K562 (cell line): ENCODE measurements around the gene ARHGDIB. TPM values are rescaled to one million over a fixed set of nuclear protein-coding genes. Genes with fewer than 3 reads are reported as not detected.
A peak's percentile ranks its signal among the peaks of the same experiment; 100 is the strongest.

Experiments used
- ATAC-seq: fragments of 200-7000 bp; cut with Tn5 transposase; 3 replicates; pipeline ENCODE4 v1.9.1; 2020; ENCODE audit warnings: moderate library complexity
- BruUV-seq: library from RNA; stranded (reverse); fragments of 400-500 nt; replicated peaks from 2 replicates; lab custom pipeline; 2021; lab: Mats Ljungman, UMichigan
- CTCF ChIA-PET: fragments of 300-600 bp; formaldehyde crosslinking; extraction: SDS; loops from one replicate; lab custom pipeline; 2021; ENCODE audit warnings: low intra/inter-chr PET ratio; lab: Yijun Ruan, JAX
- POLR2A ChIA-PET: fragments of 300-600, 350-650 bp; sonication (Branson Sonifier 250); formaldehyde crosslinking; extraction: SDS; loops from one replicate; lab custom pipeline; 2021; ENCODE audit warnings: antibody characterized with exemption, inconsistent platforms; lab: Yijun Ruan, JAX
- DNase-seq, 4 experiments: peaks; one replicate each; pipeline versions ENCODE4 v3.0.0 to v3.0.0-alpha.2; 2011 to 2018; ENCODE audit warnings: low spot score in 3 of 4, mixed read lengths in 3 of 4; ENCODE audit errors: extremely low read depth in 1 of 4
- FAIRE-seq: peaks from 2 replicates; lab custom pipeline; 2011; peaks lifted over from hg19 to GRCh38; lab: Jason Lieb, UNC
- H2AFZ ChIP-seq: 2 replicates; pipeline ENCODE4 v1.6.0; 2011; ENCODE audit warnings: low read depth, low read length, control low read depth, inconsistent platforms
- H3K27ac ChIP-seq: fragments of 200-600 bp; 3 replicates; pipeline ENCODE4 v1.8.0; 2011; ENCODE audit warnings: low read depth, mild to moderate bottlenecking, control low read depth, inconsistent platforms, low read length, moderate library complexity, mixed read lengths; ENCODE audit errors: extremely low read depth
- H3K27me3 ChIP-seq, 2 experiments: fragments of 300-600 bp in 1 of 2; 2 replicates in 1 of 2; 3 replicates in 1 of 2; pipeline versions ENCODE4 v1.6.0 to v1.8.0; 2011; ENCODE audit warnings: inconsistent platforms in 2 of 2, low read length in 2 of 2, mild to moderate bottlenecking in 1 of 2, mixed read lengths in 1 of 2, moderate library complexity in 1 of 2; ENCODE audit not compliant: control insufficient read depth in 2 of 2, insufficient read depth in 2 of 2
- H3K36me3 ChIP-seq: fragments of 300-600 bp; 3 replicates; pipeline ENCODE4 v1.8.0; 2011; ENCODE audit warnings: mild to moderate bottlenecking, low read length, inconsistent platforms; ENCODE audit not compliant: control insufficient read depth, insufficient read depth
- H3K4me1 ChIP-seq, 2 experiments: fragments of 200-600 bp in 1 of 2; replicated peaks in 1 of 2; 2 replicates in 1 of 2; 3 replicates in 1 of 2; pipeline versions ENCODE4 v1.5.1 to v1.8.0; 2011; ENCODE audit warnings: inconsistent platforms in 2 of 2, low read length in 2 of 2, mild to moderate bottlenecking in 1 of 2, mixed read lengths in 1 of 2, moderate library complexity in 1 of 2; ENCODE audit not compliant: control insufficient read depth in 2 of 2, insufficient read depth in 2 of 2
- H3K4me2 ChIP-seq: 2 replicates; pipeline ENCODE4 v1.6.1; 2011; ENCODE audit warnings: low read length, control low read depth, inconsistent platforms, mixed read lengths; ENCODE audit not compliant: insufficient read depth
- H3K4me3 ChIP-seq: fragments of 200-600 bp; sonication (generic), shearing (Covaris generic); 2 replicates; pipeline ENCODE4 v1.5.1; 2016; ENCODE audit warnings: control low read depth, inconsistent platforms
- H3K79me2 ChIP-seq: fragments of 200-600 bp; 3 replicates; pipeline ENCODE4 v1.8.0; 2011; ENCODE audit warnings: low read length, inconsistent platforms; ENCODE audit not compliant: control insufficient read depth, insufficient read depth
- H3K9ac ChIP-seq, 2 experiments: 2 replicates each; pipeline versions ENCODE4 v1.6.0 to v1.6.1; 2011; ENCODE audit warnings: low read depth in 2 of 2, low read length in 2 of 2, control low read depth in 1 of 2, inconsistent platforms in 1 of 2, mild to moderate bottlenecking in 1 of 2, mixed read lengths in 1 of 2; ENCODE audit not compliant: insufficient read depth in 1 of 2
- H3K9me1 ChIP-seq: one replicate; pipeline ENCODE4 v1.6.0; 2011; ENCODE audit warnings: inconsistent platforms, mild to moderate bottlenecking, low read length, moderate library complexity; ENCODE audit not compliant: control insufficient read depth, insufficient read depth
- H3K9me3 ChIP-seq: replicated peaks from 2 replicates; pipeline ENCODE4 v1.5.1; 2011; ENCODE audit warnings: low read depth, low read length, inconsistent platforms; ENCODE audit not compliant: control insufficient read depth, insufficient read depth
- H4K20me1 ChIP-seq: replicated peaks from 2 replicates; pipeline ENCODE4 v1.6.1; 2011; ENCODE audit warnings: low read length, inconsistent platforms, mixed read lengths; ENCODE audit not compliant: control insufficient read depth, insufficient read depth
- HNRNPL ChIP-seq: fragments of 200-400 bp; formaldehyde crosslinking; IDR thresholded peaks from 2 replicates; pipeline ENCODE4 v1.6.1; 2017; ENCODE audit warnings: low read depth, mild to moderate bottlenecking, low read length
- IRF9 ChIP-seq: fragments of 450-650 bp; IDR thresholded peaks from 2 replicates; pipeline ENCODE4 v1.6.1; 2016; ENCODE audit warnings: missing biosample characterization, missing genetic modification characterization
- KAT2B ChIP-seq: IDR thresholded peaks from one replicate; pipeline ENCODE4 v1.6.1; 2012; ENCODE audit warnings: low read depth, mild to moderate bottlenecking, control low read depth, inconsistent platforms, low read length, moderate library complexity
- NR1H2 ChIP-seq: sonication (generic); formaldehyde crosslinking; IDR thresholded peaks from 2 replicates; pipeline ENCODE4 v1.4.0; 2020; ENCODE audit warnings: mild to moderate bottlenecking, missing genetic modification reagents
- NRF1 ChIP-seq, 2 experiments: fragments of 450-650 bp; IDR thresholded peaks in 1 of 2; conservative IDR thresholded peaks in 1 of 2; 2 replicates each; pipeline ENCODE4 v1.6.1; 2014; ENCODE audit warnings: mild to moderate bottlenecking in 2 of 2
- SNIP1 ChIP-seq: fragments of 450-650 bp; IDR thresholded peaks from 2 replicates; pipeline ENCODE4 v1.7.1; 2017; ENCODE audit warnings: low read depth, mild to moderate bottlenecking
- TARDBP ChIP-seq: fragments of 450-650 bp; IDR thresholded peaks from 2 replicates; pipeline ENCODE4 v1.6.1; 2016
- TEAD1 ChIP-seq, 2 experiments: fragments of 450-650 bp in 1 of 2; sonication (generic) in 1 of 2; formaldehyde crosslinking; IDR thresholded peaks; 2 replicates each; pipeline versions ENCODE4 v1.4.0 to v1.8.0; 2020 to 2022; ENCODE audit warnings: mild to moderate bottlenecking in 2 of 2, missing genetic modification reagents in 1 of 2
- ZNF197 ChIP-seq: fragments of 200-800 bp; sonication (Bioruptor generic); IDR thresholded peaks from 2 replicates; pipeline ENCODE4 v1.6.1; 2016; ENCODE audit warnings: low read depth, missing genetic modification characterization, missing compliant biosample characterization
- ZNF384 ChIP-seq: IDR thresholded peaks from 2 replicates; pipeline ENCODE4 v1.6.1; 2012; ENCODE audit warnings: low read depth, low read length, improper control_type of control experiment
- WGBS: fragments of 100-300 bp; shearing (Covaris generic); methylation state at CpG from one replicate; pipeline ENCODE4 v1.1.6; 2016; ENCODE audit warnings: low coverage, mixed read lengths; ENCODE audit not compliant: insufficient coverage; ENCODE audit errors: missing lambda C conversion rate; 5-methylcytosine and 5-hydroxymethylcytosine counted together
- in situ Hi-C: fragments of 300-500 bp; cut with MboI; formaldehyde crosslinking; loops from 4 replicates; pipeline ENCODE4 v1.15.0; 2018; ENCODE audit warnings: inconsistent platforms, mixed read lengths
- intact Hi-C: fragments of 100-400 bp; cut with micrococcal nuclease; formaldehyde crosslinking; loops from 2 replicates; pipeline ENCODE4 v1.14.2; 2022
- polyA plus RNA-seq, 8 experiments: library from polyadenylated mRNA; depleted of rRNA in 4 of 8; stranded (reverse) in 5 of 8; unstranded in 3 of 8; fragments of >200 nt; fragmentation: Nextera tagmentation in 2 of 8; fragmentation: Illumina TruSeq in 1 of 8; extraction: Ambion mirVana in 2 of 8; extraction: Trizol in 1 of 8; gene quantifications; 2 replicates each; pipeline versions ENCODE4 v1.2.1 to v1.2.3, GENCODE V29; 2011 to 2014; ENCODE audit warnings: inconsistent platforms in 1 of 8, missing spikeins in 1 of 8
- total RNA-seq, 7 experiments: library from RNA; depleted of rRNA in 6 of 7; stranded (reverse); fragments of >200 nt in 6 of 7; fragmentation: Illumina TruSeq in 2 of 7; extraction: Trizol in 2 of 7; gene quantifications; 2 replicates each; pipeline versions ENCODE4 v1.2.1 to v1.2.3, GENCODE V29; 2011 to 2021; ENCODE audit warnings: low replicate concordance in 1 of 7
- TF ChIP-seq, protein P1 (sequence below): fragments of 250-450 bp; sonication (Bioruptor Pico); IDR thresholded peaks from 2 replicates; pipeline ENCODE4 v1.5.0; 2021

Gene ARHGDIB
- total and polyA plus RNA-seq, 9 of the 15 experiments (the other 6 are each of a cell fraction or from before 2014, with no cell fraction given) = 9.5 to 204 (median 116) TPM

- FAIRE-seq = no peak
- intact Hi-C loops = no loop called here
- 30% methylated on average over 9 of the region's 12 CpGs for whole genome bisulfite sequencing
These were observed 19.0 kb downstream of the ARHGDIB start for GRCh38 chr12:14942196-14942931.

More at GRCh38 chr12:14942196-14942931, 19.0 kb downstream of the ARHGDIB start:
- ChIA-PET POLR2A (no interaction called here), CTCF (no interaction called here)
- ATAC-seq (no peak), DNase-seq (no peak)
- no peaks in the 10 kb centered on the region for H3K9me3 ChIP-seq
- peaks cover 18% of the 10 kb centered on the region; the same call in 1 of the 3 replicates for H3K36me3 ChIP-seq
- no peaks in the 10 kb centered on the region for H3K9me1 ChIP-seq
- no peaks in the 10 kb centered on the region for H3K27me3 ChIP-seq
- no peaks in the 10 kb centered on the region for H4K20me1 ChIP-seq
- H3K4me3 ChIP-seq = no peak overlapping the region
- in situ Hi-C loops = no loop called here
- no peak overlapping the region for H3K9ac ChIP-seq
- H3K4me2 ChIP-seq = no peak overlapping the region
- TF ChIP-seq NR1H2 = no peak
- no peak for TF ChIP-seq SNIP1
- TF ChIP-seq, protein P1, sequence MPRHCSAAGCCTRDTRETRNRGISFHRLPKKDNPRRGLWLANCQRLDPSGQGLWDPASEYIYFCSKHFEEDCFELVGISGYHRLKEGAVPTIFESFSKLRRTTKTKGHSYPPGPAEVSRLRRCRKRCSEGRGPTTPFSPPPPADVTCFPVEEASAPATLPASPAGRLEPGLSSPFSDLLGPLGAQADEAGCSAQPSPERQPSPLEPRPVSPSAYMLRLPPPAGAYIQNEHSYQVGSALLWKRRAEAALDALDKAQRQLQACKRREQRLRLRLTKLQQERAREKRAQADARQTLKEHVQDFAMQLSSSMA (CRISPR knock-in tag) = no peak
- no peak for TF ChIP-seq ZNF197
- TF ChIP-seq NRF1 (conservative IDR thresholded peaks at IDR 0.05 in 1 of 2, IDR thresholded peaks at IDR 0.05 in 1 of 2) = no peak
- TF ChIP-seq TARDBP = no peak
- no peak for TF ChIP-seq TEAD1 (CRISPR knock-in tag; IDR thresholded peaks at IDR 0.05)
- TF ChIP-seq KAT2B = no peak
- TF ChIP-seq HNRNPL = no peak
- TF ChIP-seq IRF9 = no peak
- no peak for TF ChIP-seq ZNF384
- H2AFZ ChIP-seq = no peak overlapping the region
- H3K27ac ChIP-seq = no peak overlapping the region
- H3K79me2 ChIP-seq = no peaks in the 10 kb centered on the region
- BruUV-seq = TSS peak; percentile 81
- H3K4me1 ChIP-seq = no peaks in the 10 kb centered on the region
